Coronary artery (tissue), 2 donors: ENCODE measurements around the gene NSD1.

Experiments used
- DNase-seq: peaks from one replicate; pipeline ENCODE4 v3.0.0-alpha.2; 2017; ENCODE audit warnings: low spot score
- H3K27ac ChIP-seq, 2 donors: fragments of 200-600 bp; sonication (generic); one replicate each; pipeline ENCODE4 v1.5.1; 2016 to 2019
- H3K4me3 ChIP-seq: fragments of 200-600 bp; sonication (generic); 2 replicates; pipeline ENCODE4 v1.5.1; 2016; ENCODE audit warnings: mild to moderate bottlenecking, moderate library complexity
- TF ChIP-seq, protein P1 (sequence below): fragments of 200-600 bp; sonication (generic); IDR thresholded peaks from one replicate; pipeline ENCODE4 v1.5.1; 2019; ENCODE audit warnings: antibody characterized with exemption

The NSD1 gene

DNA sequence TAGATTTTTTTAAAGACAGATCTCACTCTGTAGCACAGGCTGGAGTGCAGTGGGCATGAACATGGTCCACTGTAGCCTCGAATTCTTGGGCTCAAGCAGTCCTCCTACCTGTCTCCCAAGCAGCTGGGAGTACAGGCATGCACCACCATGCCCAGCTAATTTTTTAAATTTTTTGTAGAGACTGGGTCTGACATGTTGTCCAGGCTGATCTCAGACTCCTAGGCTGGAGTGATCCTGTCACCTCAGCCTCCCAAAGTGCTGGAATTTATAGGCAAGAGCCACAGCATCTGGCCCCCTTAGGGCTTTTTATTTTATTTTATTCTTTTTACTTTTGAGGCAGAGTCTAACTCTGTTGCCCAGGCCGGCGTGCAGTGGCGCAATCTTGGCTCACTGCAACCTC lies 56.4 kb downstream of the NSD1 start:
- H3K27ac ChIP-seq, result no peak overlapping the region
- H3K4me3 ChIP-seq, result no peak overlapping the region
- DNase-seq, result no peak
- TF ChIP-seq, protein P1, sequence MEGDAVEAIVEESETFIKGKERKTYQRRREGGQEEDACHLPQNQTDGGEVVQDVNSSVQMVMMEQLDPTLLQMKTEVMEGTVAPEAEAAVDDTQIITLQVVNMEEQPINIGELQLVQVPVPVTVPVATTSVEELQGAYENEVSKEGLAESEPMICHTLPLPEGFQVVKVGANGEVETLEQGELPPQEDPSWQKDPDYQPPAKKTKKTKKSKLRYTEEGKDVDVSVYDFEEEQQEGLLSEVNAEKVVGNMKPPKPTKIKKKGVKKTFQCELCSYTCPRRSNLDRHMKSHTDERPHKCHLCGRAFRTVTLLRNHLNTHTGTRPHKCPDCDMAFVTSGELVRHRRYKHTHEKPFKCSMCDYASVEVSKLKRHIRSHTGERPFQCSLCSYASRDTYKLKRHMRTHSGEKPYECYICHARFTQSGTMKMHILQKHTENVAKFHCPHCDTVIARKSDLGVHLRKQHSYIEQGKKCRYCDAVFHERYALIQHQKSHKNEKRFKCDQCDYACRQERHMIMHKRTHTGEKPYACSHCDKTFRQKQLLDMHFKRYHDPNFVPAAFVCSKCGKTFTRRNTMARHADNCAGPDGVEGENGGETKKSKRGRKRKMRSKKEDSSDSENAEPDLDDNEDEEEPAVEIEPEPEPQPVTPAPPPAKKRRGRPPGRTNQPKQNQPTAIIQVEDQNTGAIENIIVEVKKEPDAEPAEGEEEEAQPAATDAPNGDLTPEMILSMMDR, result no peak

DNA sequence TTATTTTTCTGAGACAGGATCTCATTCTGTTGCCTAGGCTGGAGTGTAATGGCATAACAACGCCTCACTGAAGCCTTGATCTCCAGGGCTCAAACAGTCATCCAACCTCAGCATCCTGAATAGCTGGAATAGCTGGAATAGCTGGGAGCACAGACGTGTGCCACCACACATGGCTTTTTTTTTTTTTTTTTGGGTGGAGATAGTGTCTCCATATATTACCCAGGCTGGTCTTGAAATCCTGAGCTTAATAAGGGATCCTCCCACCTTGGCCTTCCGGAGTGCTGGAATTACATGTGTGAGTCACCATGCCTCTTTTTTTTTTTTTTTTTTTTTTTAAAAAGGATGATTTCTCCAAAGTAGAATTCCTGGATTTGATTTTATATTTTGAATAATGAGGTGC lies 60.7 kb downstream of the NSD1 start:
- TF ChIP-seq, protein P1, result no peak
- no peak overlapping the region for H3K27ac ChIP-seq
- no peak for DNase-seq
- H3K4me3 ChIP-seq, result no peak overlapping the region

DNA sequence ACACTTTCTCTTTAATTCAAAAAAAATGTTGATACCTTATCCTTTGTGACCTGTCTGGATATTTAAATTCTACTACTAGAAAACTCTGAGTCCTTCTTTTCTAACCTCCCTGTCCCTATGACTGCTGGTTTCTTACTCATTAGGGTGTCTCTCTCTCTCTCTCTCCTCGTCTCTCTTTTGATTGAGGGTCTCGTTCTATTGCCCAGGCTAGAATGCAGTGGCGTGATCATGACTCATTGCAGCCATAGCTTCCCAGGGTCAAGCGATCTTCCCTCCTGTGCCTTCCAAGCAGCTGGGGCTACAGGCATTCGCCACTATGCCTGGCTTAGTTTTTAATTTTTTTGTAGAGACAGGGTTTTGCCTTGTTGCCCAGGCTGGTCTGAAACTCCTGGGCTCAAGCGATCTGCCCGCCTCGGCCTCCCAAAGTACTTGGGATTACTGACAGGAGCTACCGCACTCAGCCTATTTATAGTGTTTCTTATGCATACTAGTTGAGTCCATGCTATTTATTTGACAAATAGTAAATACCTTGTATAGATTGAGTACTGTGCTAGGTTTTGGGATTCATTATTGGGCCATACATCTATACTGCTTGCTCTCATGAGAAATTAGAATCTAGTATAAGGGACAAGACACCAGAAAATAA lies 61.9 kb downstream of the NSD1 start:
- Histone ChIP-seq H3K4me3 (no peak overlapping the region), H3K27ac (no peak overlapping the region)
- no peak for DNase-seq
- TF ChIP-seq, protein P1, result no peak

DNA sequence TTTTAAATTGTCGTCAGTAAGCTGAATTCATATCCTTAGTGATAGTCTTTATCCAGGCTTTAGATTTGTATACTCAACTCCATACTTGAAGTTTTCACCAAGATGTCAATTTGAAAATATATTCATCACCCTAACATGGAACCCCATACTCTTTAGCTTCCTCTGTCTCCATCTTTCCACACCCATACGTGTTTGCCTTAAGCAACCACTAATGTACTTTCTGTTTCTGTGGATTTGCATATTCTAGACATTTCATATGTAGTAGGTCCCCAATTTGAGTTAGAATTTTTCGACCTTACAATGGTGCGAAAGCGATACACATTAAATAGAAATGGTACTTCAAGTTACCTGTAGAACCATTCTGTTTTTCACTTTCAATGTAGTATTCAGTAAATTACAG lies 65.2 kb downstream of the NSD1 start:
- no peak overlapping the region for H3K27ac ChIP-seq
- TF ChIP-seq, protein P1, result no peak
- H3K4me3 ChIP-seq, result no peak overlapping the region
- no peak for DNase-seq

DNA sequence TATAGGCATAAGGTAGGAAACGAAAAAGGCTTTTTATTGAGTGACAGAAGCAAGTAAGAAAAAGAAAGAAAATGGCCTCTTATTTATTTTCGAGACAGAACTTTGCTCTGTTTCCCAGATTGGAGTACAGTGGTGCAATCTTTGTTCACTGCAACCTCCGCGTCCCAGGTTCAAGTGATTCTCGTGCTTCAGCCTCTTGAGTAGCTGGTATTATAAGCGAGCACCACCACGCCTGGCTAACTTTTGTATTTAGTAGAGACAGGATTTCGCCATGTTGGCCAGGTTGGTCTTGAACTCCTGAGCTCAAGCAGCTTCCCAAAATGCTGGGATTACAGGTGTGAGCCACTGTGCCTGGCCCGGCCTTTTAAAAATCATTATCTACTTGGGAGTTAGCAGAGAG lies 70.7 kb downstream of the NSD1 start:
- TF ChIP-seq, protein P1, result no peak
- Histone ChIP-seq H3K4me3 (no peak overlapping the region), H3K27ac (no peak overlapping the region)
- no peak for DNase-seq

DNA sequence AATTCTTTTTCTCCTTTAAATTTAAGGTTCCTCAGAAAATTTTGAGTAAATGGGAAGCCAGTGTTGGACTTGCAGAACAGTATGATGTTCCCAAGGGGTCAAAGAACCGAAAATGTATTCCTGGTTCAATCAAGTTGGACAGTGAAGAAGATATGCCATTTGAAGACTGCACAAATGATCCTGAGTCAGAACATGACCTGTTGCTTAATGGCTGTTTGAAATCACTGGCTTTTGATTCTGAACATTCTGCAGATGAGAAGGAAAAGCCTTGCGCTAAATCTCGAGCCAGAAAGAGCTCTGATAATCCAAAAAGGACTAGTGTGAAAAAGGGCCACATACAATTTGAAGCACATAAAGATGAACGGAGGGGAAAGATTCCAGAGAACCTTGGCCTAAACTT lies 76.0 kb downstream of the NSD1 start:
- TF ChIP-seq, protein P1, result no peak
- Histone ChIP-seq H3K27ac (no peak overlapping the region), H3K4me3 (no peak overlapping the region)
- DNase-seq, result no peak

DNA sequence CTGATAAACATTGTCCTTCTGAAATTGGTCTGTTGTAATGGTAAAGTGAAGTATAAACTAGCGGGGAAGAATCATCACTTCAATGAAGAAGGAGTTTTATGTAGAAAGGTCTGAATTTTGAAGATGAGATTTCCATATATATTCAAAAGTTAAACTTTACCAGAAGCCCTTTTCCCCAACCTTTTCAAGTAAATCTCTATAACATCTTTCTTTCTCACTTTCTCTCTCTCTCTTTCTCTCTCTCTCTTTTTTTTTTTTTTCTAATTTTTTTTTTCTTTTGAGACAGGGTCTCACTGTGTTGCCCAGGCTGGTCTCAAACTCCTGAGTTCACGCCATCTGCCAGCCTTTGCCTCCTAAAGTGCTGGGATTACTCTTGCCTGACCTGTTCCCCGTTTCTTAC lies 78.7 kb downstream of the NSD1 start:
- Histone ChIP-seq H3K4me3 (no peak overlapping the region), H3K27ac (no peak overlapping the region)
- no peak for DNase-seq
- TF ChIP-seq, protein P1, result no peak
